ENCODE data around the gene TPMT. TPM values are rescaled to one million over a fixed set of nuclear protein-coding genes. Genes with fewer than 3 reads are reported as not detected.

The TPMT gene
- total RNA-seq, 1 donor from 2014 or later, result 7.7 TPM

Other genes with a start within 250 kb of the TPMT start
- 51.3 TPM for gene KIF13A, start 167.4 kb downstream of the TPMT start, total RNA-seq (ENCODE audit: insufficient read depth, low replicate concordance)
- 5.5 TPM for gene NHLRC1, start 32.4 kb downstream of the TPMT start, total RNA-seq (ENCODE audit: insufficient read depth, low replicate concordance)
- gene KDM1B, start 345 bp upstream of the TPMT start, total RNA-seq (ENCODE audit: insufficient read depth, low replicate concordance), result 7.9 TPM
- gene DEK, start 109.5 kb upstream of the TPMT start, total RNA-seq (ENCODE audit: insufficient read depth, low replicate concordance), result 187 TPM
- 13.7 TPM for gene RNF144B, start 232.3 kb upstream of the TPMT start, total RNA-seq (ENCODE audit: insufficient read depth, low replicate concordance)